Gastrocnemius medialis (tissue), 4 donors: ENCODE measurements around the gene SEH1L.

Experiments used
- POLR2A ChIP-seq, 2 donors: fragments of 450-650 bp; IDR thresholded peaks; one replicate each; pipeline ENCODE4 v1.6.1; 2017; ENCODE audit warnings: antibody characterized with exemption in 2 of 2, mild to moderate bottlenecking in 2 of 2, moderate library complexity in 2 of 2
- TF ChIP-seq, protein P1 (sequence below), 5 experiments: fragments of 450-650 bp in 3 of 5; fragments of 200-600 bp in 2 of 5; sonication (generic) in 2 of 5; IDR thresholded peaks in 4 of 5; conservative IDR thresholded peaks in 1 of 5; 1 replicate in 4 of 5; 2 replicates in 1 of 5; pipeline ENCODE4 v1.5.1; 2016 to 2019; ENCODE audit warnings: antibody characterized with exemption in 5 of 5, mild to moderate bottlenecking in 3 of 5, moderate library complexity in 3 of 5

DNA sequence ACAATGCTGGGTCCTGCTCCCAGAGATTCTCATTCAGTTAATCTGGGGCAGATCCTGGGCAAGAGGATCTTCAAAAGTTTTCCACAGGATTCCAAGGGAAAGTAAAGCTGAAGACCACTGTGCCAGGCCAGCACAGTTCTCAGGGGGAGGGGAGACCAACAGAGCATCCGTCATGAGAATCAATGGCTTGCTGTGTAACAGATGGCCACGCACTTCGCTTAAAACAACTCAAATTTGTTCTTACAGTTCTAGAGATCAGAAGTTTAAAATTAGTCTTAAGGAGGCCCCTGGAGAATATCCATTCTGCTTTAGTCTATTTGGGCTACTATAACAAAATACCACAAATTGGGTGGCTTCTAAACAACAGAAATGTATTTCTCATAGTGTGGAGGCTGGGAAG lies 17.4 kb upstream of the SEH1L start:
- TF ChIP-seq, protein P1, sequence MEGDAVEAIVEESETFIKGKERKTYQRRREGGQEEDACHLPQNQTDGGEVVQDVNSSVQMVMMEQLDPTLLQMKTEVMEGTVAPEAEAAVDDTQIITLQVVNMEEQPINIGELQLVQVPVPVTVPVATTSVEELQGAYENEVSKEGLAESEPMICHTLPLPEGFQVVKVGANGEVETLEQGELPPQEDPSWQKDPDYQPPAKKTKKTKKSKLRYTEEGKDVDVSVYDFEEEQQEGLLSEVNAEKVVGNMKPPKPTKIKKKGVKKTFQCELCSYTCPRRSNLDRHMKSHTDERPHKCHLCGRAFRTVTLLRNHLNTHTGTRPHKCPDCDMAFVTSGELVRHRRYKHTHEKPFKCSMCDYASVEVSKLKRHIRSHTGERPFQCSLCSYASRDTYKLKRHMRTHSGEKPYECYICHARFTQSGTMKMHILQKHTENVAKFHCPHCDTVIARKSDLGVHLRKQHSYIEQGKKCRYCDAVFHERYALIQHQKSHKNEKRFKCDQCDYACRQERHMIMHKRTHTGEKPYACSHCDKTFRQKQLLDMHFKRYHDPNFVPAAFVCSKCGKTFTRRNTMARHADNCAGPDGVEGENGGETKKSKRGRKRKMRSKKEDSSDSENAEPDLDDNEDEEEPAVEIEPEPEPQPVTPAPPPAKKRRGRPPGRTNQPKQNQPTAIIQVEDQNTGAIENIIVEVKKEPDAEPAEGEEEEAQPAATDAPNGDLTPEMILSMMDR (IDR thresholded peaks at IDR 0.05 in 4 of 5, conservative IDR thresholded peaks at IDR 0.05 in 1 of 5): no peak
- TF ChIP-seq POLR2A (IDR thresholded peaks at IDR 0.05): no peak
